22Rv1 (cell line): ENCODE data around the gene KRT33A.

Source experiments
- H3K27ac ChIP-seq: fragments of 450-650 bp; 2 replicates; pipeline ENCODE4 v1.5.1; 2017
- ZFX ChIP-seq: fragments of 450-650 bp; IDR thresholded peaks from 2 replicates; pipeline ENCODE4 v1.6.1; 2017; ENCODE audit warnings: antibody characterized with exemption, borderline replicate concordance
- TF ChIP-seq, protein P1 (sequence below): fragments of 450-650 bp; IDR thresholded peaks from 2 replicates; pipeline ENCODE4 v1.5.1; 2017; ENCODE audit warnings: mild to moderate bottlenecking

KRT33A gene

DNA sequence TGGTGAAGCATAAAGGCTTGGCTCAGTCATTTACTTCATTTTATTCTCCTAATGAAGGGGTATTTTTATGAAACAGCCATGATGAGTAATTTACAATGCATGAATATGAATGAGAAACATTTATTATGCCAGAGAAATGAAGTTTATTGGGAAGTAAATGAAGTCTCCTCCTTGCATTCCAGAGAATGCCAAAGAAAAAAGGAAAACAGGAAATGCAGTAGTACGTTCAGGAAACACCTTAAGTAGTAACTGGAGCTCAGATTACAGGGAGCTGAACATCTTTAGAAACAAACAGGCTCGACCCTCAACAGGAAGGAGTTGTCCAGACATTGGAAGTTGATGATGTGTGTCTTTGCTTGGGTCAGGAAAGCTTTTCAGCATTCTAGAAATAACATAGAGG is 26.9 kb upstream of the KRT33A start:
- TF ChIP-seq ZFX = no peak
- TF ChIP-seq, protein P1, sequence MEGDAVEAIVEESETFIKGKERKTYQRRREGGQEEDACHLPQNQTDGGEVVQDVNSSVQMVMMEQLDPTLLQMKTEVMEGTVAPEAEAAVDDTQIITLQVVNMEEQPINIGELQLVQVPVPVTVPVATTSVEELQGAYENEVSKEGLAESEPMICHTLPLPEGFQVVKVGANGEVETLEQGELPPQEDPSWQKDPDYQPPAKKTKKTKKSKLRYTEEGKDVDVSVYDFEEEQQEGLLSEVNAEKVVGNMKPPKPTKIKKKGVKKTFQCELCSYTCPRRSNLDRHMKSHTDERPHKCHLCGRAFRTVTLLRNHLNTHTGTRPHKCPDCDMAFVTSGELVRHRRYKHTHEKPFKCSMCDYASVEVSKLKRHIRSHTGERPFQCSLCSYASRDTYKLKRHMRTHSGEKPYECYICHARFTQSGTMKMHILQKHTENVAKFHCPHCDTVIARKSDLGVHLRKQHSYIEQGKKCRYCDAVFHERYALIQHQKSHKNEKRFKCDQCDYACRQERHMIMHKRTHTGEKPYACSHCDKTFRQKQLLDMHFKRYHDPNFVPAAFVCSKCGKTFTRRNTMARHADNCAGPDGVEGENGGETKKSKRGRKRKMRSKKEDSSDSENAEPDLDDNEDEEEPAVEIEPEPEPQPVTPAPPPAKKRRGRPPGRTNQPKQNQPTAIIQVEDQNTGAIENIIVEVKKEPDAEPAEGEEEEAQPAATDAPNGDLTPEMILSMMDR = no peak
- H3K27ac ChIP-seq = no peak overlapping the region

DNA sequence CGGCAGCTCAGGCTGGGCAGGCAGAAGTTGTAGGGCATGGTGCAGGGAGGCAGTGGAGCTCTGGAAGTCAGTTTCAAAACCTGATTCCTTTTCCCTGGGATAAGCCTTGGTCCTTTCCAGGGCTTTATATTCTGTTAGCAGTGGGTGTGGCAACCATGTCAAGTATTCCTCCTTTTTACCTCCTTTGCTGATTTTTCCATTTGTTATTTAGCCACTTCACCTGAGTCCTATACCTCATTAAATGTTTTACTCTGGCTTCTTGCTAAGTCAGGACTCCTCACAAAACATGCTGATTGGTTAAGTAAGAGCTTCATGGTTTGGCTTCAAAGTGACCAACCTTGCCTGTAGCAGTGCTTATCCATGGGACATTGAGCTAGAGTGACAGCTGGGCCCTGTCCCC is 19.1 kb upstream of the KRT33A start, which contains the start of gene KRT33B:
KRT33B (minus strand) TSS at position 101 of the 400 bp plus-strand sequence; CDS start at position 38, 63 bp downstream.
- H3K27ac ChIP-seq = no peak within 1 kb of the TSS
- TF ChIP-seq, protein P1 = no peak
- TF ChIP-seq ZFX = no peak

- TF ChIP-seq ZFX = no peak
- TF ChIP-seq, protein P1 = no peak
- no peak overlapping the region for H3K27ac ChIP-seq
Measured at GRCh38 chr17:41369023-41369422, 18.4 kb upstream of the KRT33A start.

DNA sequence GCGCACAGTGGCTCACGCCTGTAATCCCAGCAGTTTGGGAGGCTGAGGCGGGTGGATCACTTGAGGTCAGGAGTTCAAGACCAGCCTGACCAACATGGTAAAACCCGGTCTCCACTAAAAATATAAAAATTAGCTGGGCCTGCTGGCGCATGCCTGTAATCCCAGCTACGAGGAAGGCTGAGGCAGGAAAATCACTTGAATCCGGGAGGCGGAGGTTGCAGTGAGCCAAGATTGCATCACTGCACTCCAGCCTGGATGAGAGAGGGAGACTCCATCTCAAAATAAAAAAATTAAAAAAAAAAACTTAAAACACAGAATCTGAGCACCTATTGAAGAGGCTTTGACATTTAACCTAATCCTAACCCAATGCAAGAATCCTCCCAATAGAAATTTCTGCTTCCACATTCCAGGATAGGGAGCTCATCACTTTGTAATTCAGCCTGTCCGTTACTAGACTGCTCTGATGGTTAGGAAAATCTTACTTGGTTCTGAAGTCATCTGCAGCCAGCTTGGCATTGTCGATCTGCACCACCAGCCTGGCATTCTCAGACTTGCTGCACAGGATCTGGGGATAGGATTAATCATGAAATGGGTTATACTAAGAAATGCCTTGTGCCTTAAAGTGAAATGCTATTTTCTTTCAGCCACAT is 16.9 kb upstream of the KRT33A start:
- no peak overlapping the region for H3K27ac ChIP-seq

DNA sequence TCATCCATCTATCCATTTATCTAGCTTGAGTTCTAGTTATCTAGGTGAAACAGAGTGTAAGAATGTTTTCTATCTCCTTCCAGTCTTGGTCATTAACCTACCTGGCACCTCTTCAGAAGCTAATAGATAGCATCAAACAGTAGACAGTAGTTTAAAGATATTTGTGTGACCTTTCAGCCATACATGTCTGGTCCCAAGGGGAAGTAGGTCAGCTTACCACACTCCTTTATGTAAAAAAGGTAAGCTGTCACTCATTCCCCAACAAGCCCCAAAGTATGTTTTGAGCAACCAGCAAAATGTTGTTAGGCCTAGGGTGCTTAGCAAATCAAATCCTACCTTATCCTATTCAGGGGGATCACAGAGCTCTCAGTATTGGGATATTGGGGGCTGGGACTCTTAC is 15.4 kb upstream of the KRT33A start:
- H3K27ac ChIP-seq = no peak overlapping the region
- no peak for TF ChIP-seq ZFX

More for the DNA sequence above, 16.9 kb upstream of the KRT33A start:
- TF ChIP-seq ZFX = no peak
- TF ChIP-seq, protein P1 = no peak

DNA sequence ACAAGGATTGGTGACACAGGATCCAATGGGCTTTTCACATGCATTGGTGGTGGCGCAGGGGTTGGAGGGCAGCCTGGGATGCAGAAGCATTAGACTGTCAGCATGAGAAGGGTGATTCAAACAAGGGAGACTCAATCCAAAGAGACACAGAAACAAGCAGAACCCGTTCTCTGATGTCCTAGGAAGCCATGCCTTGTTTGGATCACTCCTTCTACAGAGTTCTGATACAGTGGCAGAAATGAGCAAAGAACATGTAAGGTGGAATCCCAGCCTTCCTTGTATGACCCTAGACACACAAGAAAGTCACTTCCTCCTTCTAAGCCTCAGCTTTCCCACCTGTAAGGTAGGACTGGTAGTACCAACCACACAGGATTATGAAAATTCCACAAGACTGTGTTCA is 13.3 kb upstream of the KRT33A start:
- TF ChIP-seq, protein P1 = no peak
- TF ChIP-seq ZFX = no peak
- no peak overlapping the region for H3K27ac ChIP-seq

- H3K27ac ChIP-seq = no peak overlapping the region
- no peak for TF ChIP-seq ZFX
- TF ChIP-seq, protein P1 = no peak
Measured at GRCh38 chr17:41360296-41360995, 9.8 kb upstream of the KRT33A start.
